MCF 10A (cell line): ENCODE data around the gene CACNA2D1. TPM values are rescaled to one million over a fixed set of nuclear protein-coding genes. Genes with fewer than 3 reads are reported as not detected.
A peak's percentile ranks its signal among the peaks of the same experiment; 100 is the strongest.

Source experiments
- BruUV-seq: library from RNA; stranded (reverse); fragments of 400-500 nt; replicated peaks from 2 replicates; lab custom pipeline; 2021; lab: Mats Ljungman, UMichigan
- CTCF ChIA-PET: fragments of 300-600 bp; sonication (Branson Sonifier 250); formaldehyde crosslinking; extraction: SDS; loops from one replicate; lab custom pipeline; 2021; ENCODE audit warnings: antibody characterized with exemption, inconsistent platforms; lab: Yijun Ruan, JAX
- POLR2A ChIA-PET: fragments of 300-600, 350-650 bp; sonication (Branson Sonifier 250); formaldehyde crosslinking; extraction: SDS; loops from one replicate; lab custom pipeline; 2020; ENCODE audit warnings: antibody characterized with exemption, inconsistent platforms; lab: Yijun Ruan, JAX
- DNase-seq: peaks from one replicate; pipeline ENCODE4 v3.0.0-alpha.2; 2018; ENCODE audit not compliant: unreplicated experiment
- H3K27ac Mint-ChIP-seq: one replicate; pipeline ENCODE4 v1.8.0; 2022; ENCODE audit warnings: mild to moderate bottlenecking, low read depth, mixed read lengths; ENCODE audit not compliant: unreplicated experiment
- H3K27me3 Mint-ChIP-seq: one replicate; pipeline ENCODE4 v1.8.0; 2022; ENCODE audit warnings: mixed read lengths; ENCODE audit not compliant: insufficient read depth, unreplicated experiment
- H3K36me3 Mint-ChIP-seq: one replicate; pipeline ENCODE4 v1.8.0; 2022; ENCODE audit warnings: mild to moderate bottlenecking, moderate library complexity, mixed read lengths; ENCODE audit not compliant: insufficient read depth, unreplicated experiment
- H3K4me1 Mint-ChIP-seq: one replicate; pipeline ENCODE4 v1.8.0; 2022; ENCODE audit warnings: mixed read lengths; ENCODE audit not compliant: insufficient read depth, unreplicated experiment
- H3K4me3 Mint-ChIP-seq: one replicate; pipeline ENCODE4 v1.8.0; 2022; ENCODE audit warnings: mild to moderate bottlenecking, moderate library complexity, mixed read lengths; ENCODE audit not compliant: unreplicated experiment
- H3K9me3 Mint-ChIP-seq: one replicate; pipeline ENCODE4 v1.8.0; 2022; ENCODE audit warnings: mixed read lengths; ENCODE audit not compliant: unreplicated experiment
- CTCF ChIP-seq: fragments of 200-600 bp; IDR thresholded peaks from one replicate; pipeline ENCODE4 v1.8.0; 2022; ENCODE audit warnings: antibody characterized with exemption, mild to moderate bottlenecking; ENCODE audit not compliant: unreplicated experiment
- intact Hi-C: fragments of 100-400 bp; cut with micrococcal nuclease; formaldehyde crosslinking; loops from 2 replicates; pipeline ENCODE4 v1.14.1; 2022
- total RNA-seq: library from RNA; stranded (reverse); gene quantifications from 2 replicates; pipeline ENCODE4 v1.2.3, GENCODE V29; 2022

Gene CACNA2D1
- total RNA-seq, 1 experiment from 2014 or later, result not detected

GRCh38 chr7:82172881-82173280, 270.7 kb downstream of the CACNA2D1 start:
- TF ChIP-seq CTCF, result no peak
- CTCF ChIA-PET, result interaction anchor here (0.6 to 1.3 kb wide), 4 partner anchors 11 to 354 kb away, joined by 3 to 4 read pairs (median 3); no protein-coding TSS in a partner anchor
- peaks cover 50% of the 10 kb centered on the region for H3K27me3 Mint-ChIP-seq
- H3K4me3 Mint-ChIP-seq, result no peak overlapping the region
- no peak for DNase-seq
- no TSS peak for BruUV-seq
- no peaks in the 10 kb centered on the region for H3K4me1 Mint-ChIP-seq
- no peaks in the 10 kb centered on the region for H3K36me3 Mint-ChIP-seq
- no peaks in the 10 kb centered on the region for H3K9me3 Mint-ChIP-seq
- intact Hi-C loops, result loop anchor here (1.0 to 5.0 kb wide), 3 partner anchors 309 to 554 kb away; no protein-coding TSS in a partner anchor
- no peak overlapping the region for H3K27ac Mint-ChIP-seq
- POLR2A ChIA-PET, result no interaction called here

- POLR2A ChIA-PET, result no interaction called here
- Mint-ChIP-seq H3K4me3 (no peak overlapping the region), H3K9me3 (no peaks in the 10 kb centered on the region)
Observed at GRCh38 chr7:82172017-82172416, 271.6 kb downstream of the CACNA2D1 start.

GRCh38 chr7:82167558-82168314, 275.8 kb downstream of the CACNA2D1 start:
- no peak overlapping the region for H3K4me3 Mint-ChIP-seq
- ChIA-PET POLR2A (no interaction called here), CTCF (no interaction called here)
- no TSS peak for BruUV-seq
- no peaks in the 10 kb centered on the region for H3K4me1 Mint-ChIP-seq
- no peaks in the 10 kb centered on the region for H3K9me3 Mint-ChIP-seq
- H3K27me3 Mint-ChIP-seq, result peaks cover 69% of the 10 kb centered on the region
- intact Hi-C loops, result no loop called here
- H3K36me3 Mint-ChIP-seq, result no peaks in the 10 kb centered on the region
- TF ChIP-seq CTCF, result no peak
- H3K27ac Mint-ChIP-seq, result no peak overlapping the region
- DNase-seq, result no peak

More at GRCh38 chr7:82172017-82172416, 271.6 kb downstream of the CACNA2D1 start:
- no peak for DNase-seq
- intact Hi-C loops, result loop anchor here (1.0 to 5.0 kb wide), 3 partner anchors 310 to 555 kb away; no protein-coding TSS in a partner anchor
- peak; percentile 26 for TF ChIP-seq CTCF
- Mint-ChIP-seq H3K27ac (no peak overlapping the region), H3K36me3 (no peaks in the 10 kb centered on the region), H3K27me3 (peaks cover 50% of the 10 kb centered on the region), H3K4me1 (no peaks in the 10 kb centered on the region)
- CTCF ChIA-PET, result interaction anchor here (1.3 kb wide), 1 partner anchor 129 kb away, joined by 3 read pairs; no protein-coding TSS in a partner anchor
- BruUV-seq, result no TSS peak

- no TSS peak for BruUV-seq
- Mint-ChIP-seq H3K36me3 (no peaks in the 10 kb centered on the region), H3K27me3 (peaks cover 69% of the 10 kb centered on the region), H3K27ac (no peak overlapping the region), H3K4me3 (no peak overlapping the region), H3K9me3 (no peaks in the 10 kb centered on the region), H3K4me1 (no peaks in the 10 kb centered on the region)
- intact Hi-C loops, result no loop called here
- CTCF ChIA-PET, result interaction anchor here (0.5 to 1.0 kb wide), 3 partner anchors 439 to 450 kb away, joined by 3 to 4 read pairs (median 3); no protein-coding TSS in a partner anchor
- POLR2A ChIA-PET, result no interaction called here
- no peak for TF ChIP-seq CTCF
- no peak for DNase-seq
Observed at GRCh38 chr7:82166260-82167015, 277.1 kb downstream of the CACNA2D1 start.
